Measurements from ENCODE around the gene KRTAP6-3.

KRTAP6-3 gene

GRCh38 chr21:30592140-30592539 lies at the start of gene KRTAP6-3:
Gene KRTAP6-3, plus strand, starts transcription at chr21:30592440. Its CDS starts 6 bp downstream, at chr21:30592446.
- no peak for DNase-seq (ENCODE audit: low read depth in 2 of 3, low spot score in 2 of 3)

- DNase-seq (ENCODE audit: low read depth in 2 of 3, low spot score in 2 of 3): no peak
Measured at GRCh38 chr21:30552782-30553181, 39.5 kb upstream of the KRTAP6-3 start.

GRCh38 chr21:30555095-30555494 lies 37.1 kb upstream of the KRTAP6-3 start:
- no peak for DNase-seq (ENCODE audit: low read depth in 2 of 3, low spot score in 2 of 3)

GRCh38 chr21:30561264-30561895 lies 30.9 kb upstream of the KRTAP6-3 start, which contains the start of gene KRTAP19-7:
Gene KRTAP19-7, minus strand, starts transcription at chr21:30561314. Its CDS starts 25 bp downstream, at chr21:30561289.
- DNase-seq (ENCODE audit: low read depth in 2 of 3, low spot score in 2 of 3): no peak

- DNase-seq (ENCODE audit: low read depth in 2 of 3, low spot score in 2 of 3): no peak
Measured at GRCh38 chr21:30561957-30562356, 30.3 kb upstream of the KRTAP6-3 start.

- DNase-seq (ENCODE audit: low read depth in 2 of 3, low spot score in 2 of 3): no peak
Measured at GRCh38 chr21:30563072-30563471, 29.2 kb upstream of the KRTAP6-3 start.

- no peak for DNase-seq (ENCODE audit: low read depth in 2 of 3, low spot score in 2 of 3)
Measured at GRCh38 chr21:30563630-30564029, 28.6 kb upstream of the KRTAP6-3 start.

- no peak for DNase-seq (ENCODE audit: low read depth in 2 of 3, low spot score in 2 of 3)
Measured at GRCh38 chr21:30567617-30568016, 24.6 kb upstream of the KRTAP6-3 start.

GRCh38 chr21:30577766-30578165 lies 14.5 kb upstream of the KRTAP6-3 start:
- DNase-seq (ENCODE audit: low read depth in 2 of 3, low spot score in 2 of 3): no peak

- DNase-seq (ENCODE audit: low read depth in 2 of 3, low spot score in 2 of 3): no peak
Measured at GRCh38 chr21:30579346-30579745, 12.9 kb upstream of the KRTAP6-3 start.

GRCh38 chr21:30580132-30580531 lies 12.1 kb upstream of the KRTAP6-3 start:
- no peak for DNase-seq (ENCODE audit: low read depth in 2 of 3, low spot score in 2 of 3)

GRCh38 chr21:30582870-30583269 lies 9.4 kb upstream of the KRTAP6-3 start:
- no peak for DNase-seq (ENCODE audit: low read depth in 2 of 3, low spot score in 2 of 3)

- DNase-seq (ENCODE audit: low read depth in 2 of 3, low spot score in 2 of 3): no peak
Measured at GRCh38 chr21:30590297-30590696, 1.9 kb upstream of the KRTAP6-3 start, which contains the start of gene KRTAP22-2. Gene KRTAP22-2, minus strand, starts transcription at chr21:30590397.

GRCh38 chr21:30598802-30599201 lies 6.6 kb downstream of the KRTAP6-3 start, which contains the start of gene KRTAP6-2:
Gene KRTAP6-2, minus strand, starts transcription at chr21:30598902. Its CDS starts 28 bp downstream, at chr21:30598874.
- no peak for DNase-seq (ENCODE audit: low read depth in 2 of 3, low spot score in 2 of 3)

GRCh38 chr21:30600787-30601186 lies 8.5 kb downstream of the KRTAP6-3 start, which contains the start of gene KRTAP22-1:
Gene KRTAP22-1, plus strand, starts transcription at chr21:30601087.
- no peak for DNase-seq (ENCODE audit: low read depth in 2 of 3, low spot score in 2 of 3)

GRCh38 chr21:30605968-30606367 lies 13.7 kb downstream of the KRTAP6-3 start:
- DNase-seq (ENCODE audit: low read depth in 2 of 3, low spot score in 2 of 3): no peak

- DNase-seq (ENCODE audit: low read depth in 2 of 3, low spot score in 2 of 3): no peak
Measured at GRCh38 chr21:30612132-30612531, 19.9 kb downstream of the KRTAP6-3 start.

- no peak for DNase-seq (ENCODE audit: low read depth in 2 of 3, low spot score in 2 of 3)
Measured at GRCh38 chr21:30613836-30614235, 21.6 kb downstream of the KRTAP6-3 start, which contains the start of gene KRTAP6-1. Gene KRTAP6-1, minus strand, starts transcription at chr21:30613930. Its CDS starts 26 bp downstream, at chr21:30613904.

GRCh38 chr21:30615199-30615598 lies 23.0 kb downstream of the KRTAP6-3 start:
- no peak for DNase-seq (ENCODE audit: low read depth in 2 of 3, low spot score in 2 of 3)

- DNase-seq (ENCODE audit: low read depth in 2 of 3, low spot score in 2 of 3): no peak
Measured at GRCh38 chr21:30616125-30616524, 23.9 kb downstream of the KRTAP6-3 start, which contains the start of gene KRTAP20-1. Gene KRTAP20-1, plus strand, starts transcription at chr21:30616425. Its CDS starts 30 bp downstream, at chr21:30616455.

- DNase-seq (ENCODE audit: low read depth in 2 of 3, low spot score in 2 of 3): no peak
Measured at GRCh38 chr21:30620080-30620479, 27.8 kb downstream of the KRTAP6-3 start.

- no peak for DNase-seq (ENCODE audit: low read depth in 2 of 3, low spot score in 2 of 3)
Measured at GRCh38 chr21:30620522-30620921, 28.3 kb downstream of the KRTAP6-3 start, which contains the start of gene KRTAP20-4. Gene KRTAP20-4, plus strand, starts transcription at chr21:30620627.

GRCh38 chr21:30623362-30623761 lies 31.1 kb downstream of the KRTAP6-3 start:
- DNase-seq (ENCODE audit: low read depth in 2 of 3, low spot score in 2 of 3): no peak
